Upper lobe of right lung (tissue), 1 donor: ENCODE data around the gene GALR2. TPM values are rescaled to one million over a fixed set of nuclear protein-coding genes. Genes with fewer than 3 reads are reported as not detected.
"Not testable (repeated sequence)": the region's sequence is repeated elsewhere in the genome, so short reads cannot be mapped to it uniquely, and the experiment has no call there.

ENCODE experiments used
- ATAC-seq: fragments of 200-7000 bp; cut with Tn5 transposase; one replicate; pipeline ENCODE4 v1.9.1; 2020; ENCODE audit warnings: mild to moderate bottlenecking, moderate library complexity
- DNase-seq: peaks from one replicate; pipeline ENCODE4 v3.0.0-alpha.2; 2020
- H3K27ac ChIP-seq: fragments of 200-600 bp; one replicate; pipeline ENCODE4 v1.8.0; 2022
- H3K27me3 ChIP-seq: fragments of 200-600 bp; one replicate; pipeline ENCODE4 v1.8.0; 2022; ENCODE audit warnings: mild to moderate bottlenecking
- H3K36me3 ChIP-seq: fragments of 200-600 bp; one replicate; pipeline ENCODE4 v1.8.0; 2022
- H3K4me1 ChIP-seq: fragments of 200-600 bp; one replicate; pipeline ENCODE4 v1.8.0; 2022
- H3K4me3 ChIP-seq: fragments of 200-600 bp; one replicate; pipeline ENCODE4 v1.8.0; 2022; ENCODE audit warnings: mild to moderate bottlenecking
- H3K9me3 ChIP-seq: fragments of 200-600 bp; one replicate; pipeline ENCODE4 v1.8.0; 2022
- CTCF ChIP-seq: fragments of 200-600 bp; IDR thresholded peaks from one replicate; pipeline ENCODE4 v1.8.0; 2022; ENCODE audit warnings: antibody characterized with exemption
- intact Hi-C: fragments of 100-400 bp; cut with DNase I; formaldehyde crosslinking; loops from one replicate; pipeline ENCODE4 v1.11.0; 2022
- total RNA-seq: library from RNA; stranded (reverse); fragmentation: NEBNext Ultra II Directional; extraction: Animal tissue kit (Norgen Biotek cat#: 25700); gene quantifications from one replicate; pipeline ENCODE4 v1.2.1, GENCODE V29; 2021
- donor health status: DM: no; HTN: yes; CAD: no; lungs with severe emphysema.

The GALR2 gene
- total RNA-seq, 1 donor from 2014 or later = not detected

- DNase-seq = peak; percentile 35
- Histone ChIP-seq H3K9me3 (no peaks in the 10 kb centered on the region), H3K36me3 (no peaks in the 10 kb centered on the region), H3K27me3 (peaks cover 58% of the 10 kb centered on the region), H3K4me1 (peaks cover 31% of the 10 kb centered on the region), H3K4me3 (no peak overlapping the region), H3K27ac (no peak overlapping the region)
- TF ChIP-seq CTCF = no peak
- ATAC-seq = peak; percentile 15
- intact Hi-C loops = no loop called here
Measured at GRCh38 chr17:76077584-76078110, 3.1 kb downstream of the GALR2 start.

DNA sequence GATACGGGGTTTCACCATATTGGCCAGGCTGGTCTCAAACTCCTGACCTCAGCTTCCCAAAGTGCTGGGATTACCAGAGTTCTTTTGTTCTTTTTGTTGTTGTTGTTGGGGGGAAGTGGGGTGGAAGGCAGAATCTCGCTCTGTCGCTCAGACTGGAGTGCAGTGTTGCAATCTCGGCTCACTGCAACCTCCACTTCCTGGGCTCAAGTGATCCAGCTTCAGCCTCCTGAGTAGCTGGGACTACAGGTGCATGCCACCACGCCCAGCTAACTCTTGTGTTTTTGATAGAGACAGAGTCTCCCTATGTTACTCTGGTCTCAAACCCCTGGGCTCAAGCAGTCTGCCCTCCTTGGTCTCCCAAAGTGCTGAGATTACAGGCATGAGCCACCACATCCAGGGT, 3.8 kb downstream of the GALR2 start:
- H3K4me1 ChIP-seq = peaks cover 31% of the 10 kb centered on the region
- H3K27ac ChIP-seq, H3K9me3 ChIP-seq, intact Hi-C loops, H3K36me3 ChIP-seq, H3K4me3 ChIP-seq, ATAC-seq: not testable (repeated sequence)
- peaks cover 58% of the 10 kb centered on the region for H3K27me3 ChIP-seq
- peak; percentile 40 for DNase-seq

DNA sequence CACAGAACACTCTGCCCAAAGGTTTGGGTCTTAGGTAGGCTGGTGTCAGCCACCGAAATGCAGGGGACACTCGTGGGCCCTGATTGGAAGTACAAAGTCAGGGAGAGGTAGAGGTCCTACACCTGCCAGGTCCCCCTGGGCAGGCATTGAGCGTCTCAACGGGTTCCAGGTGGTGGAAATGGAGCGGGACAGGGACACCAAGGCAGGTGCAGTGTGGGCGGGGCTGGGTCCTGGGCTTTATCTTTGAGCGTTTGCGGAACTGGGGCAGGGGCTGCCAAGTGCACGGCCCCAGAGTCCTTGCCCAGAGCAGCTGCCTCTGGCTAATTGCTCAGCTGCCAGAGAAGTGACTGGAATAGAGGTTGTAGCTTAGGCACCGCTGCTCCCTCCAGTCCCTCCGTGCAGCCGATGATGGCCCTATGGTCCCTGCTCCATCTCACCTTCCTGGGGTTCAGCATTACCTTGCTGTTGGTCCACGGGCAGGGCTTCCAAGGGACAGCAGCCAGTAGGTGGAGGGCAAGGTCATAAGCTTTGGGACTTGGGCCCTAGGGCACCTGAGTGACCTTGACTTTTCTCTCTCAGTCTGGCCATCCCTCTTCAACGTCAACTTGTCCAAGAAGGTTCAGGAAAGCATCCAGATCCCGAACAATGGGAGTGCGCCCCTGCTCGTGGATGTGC, 4.4 kb downstream of the GALR2 start, which contains the start of gene ZACN:
Gene ZACN (plus strand): TSS at position 323 of the 675 bp plus-strand sequence. CDS start 83 bp downstream, at position 406.
- intact Hi-C loops = no loop called here
- Histone ChIP-seq H3K36me3 (peaks cover 12% of the 10 kb centered on the region), H3K4me1 (peaks cover 31% of the 10 kb centered on the region), H3K27me3 (peaks cover 51% of the 10 kb centered on the region), H3K9me3 (no peaks in the 10 kb centered on the region), H3K27ac (no peak within 1 kb of the TSS), H3K4me3 (no peak within 1 kb of the TSS)
- TF ChIP-seq CTCF = no peak
- no peak for ATAC-seq
- DNase-seq = peak; percentile 53

DNA sequence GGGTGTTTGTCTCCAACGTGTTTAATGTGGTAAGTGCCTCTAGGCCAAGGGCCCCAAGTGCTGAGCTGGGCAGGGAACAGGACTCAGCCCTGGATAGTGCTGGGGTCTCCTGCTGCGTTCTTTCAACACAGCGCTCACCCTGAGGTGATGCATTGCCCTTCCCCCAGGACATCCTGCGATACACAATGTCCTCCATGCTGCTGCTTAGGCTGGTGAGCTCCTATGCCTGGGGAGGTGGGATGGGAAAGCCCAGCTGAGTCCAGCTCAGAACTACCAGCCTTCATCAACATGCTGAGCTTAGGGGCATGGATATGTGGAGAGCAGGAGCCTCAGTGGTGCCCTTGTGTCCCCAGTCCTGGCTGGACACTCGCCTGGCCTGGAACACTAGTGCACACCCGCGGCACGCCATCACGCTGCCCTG, 5.0 kb downstream of the GALR2 start:
- intact Hi-C loops = no loop called here
- peaks cover 46% of the 10 kb centered on the region for H3K27me3 ChIP-seq
- peaks cover 17% of the 10 kb centered on the region for H3K36me3 ChIP-seq
- H3K4me1 ChIP-seq = peaks cover 27% of the 10 kb centered on the region
- H3K9me3 ChIP-seq = no peaks in the 10 kb centered on the region
- DNase-seq (peak; percentile 40), ATAC-seq (no peak)
- H3K4me3 ChIP-seq = no peak overlapping the region
- H3K27ac ChIP-seq = no peak overlapping the region
- no peak for TF ChIP-seq CTCF

DNA sequence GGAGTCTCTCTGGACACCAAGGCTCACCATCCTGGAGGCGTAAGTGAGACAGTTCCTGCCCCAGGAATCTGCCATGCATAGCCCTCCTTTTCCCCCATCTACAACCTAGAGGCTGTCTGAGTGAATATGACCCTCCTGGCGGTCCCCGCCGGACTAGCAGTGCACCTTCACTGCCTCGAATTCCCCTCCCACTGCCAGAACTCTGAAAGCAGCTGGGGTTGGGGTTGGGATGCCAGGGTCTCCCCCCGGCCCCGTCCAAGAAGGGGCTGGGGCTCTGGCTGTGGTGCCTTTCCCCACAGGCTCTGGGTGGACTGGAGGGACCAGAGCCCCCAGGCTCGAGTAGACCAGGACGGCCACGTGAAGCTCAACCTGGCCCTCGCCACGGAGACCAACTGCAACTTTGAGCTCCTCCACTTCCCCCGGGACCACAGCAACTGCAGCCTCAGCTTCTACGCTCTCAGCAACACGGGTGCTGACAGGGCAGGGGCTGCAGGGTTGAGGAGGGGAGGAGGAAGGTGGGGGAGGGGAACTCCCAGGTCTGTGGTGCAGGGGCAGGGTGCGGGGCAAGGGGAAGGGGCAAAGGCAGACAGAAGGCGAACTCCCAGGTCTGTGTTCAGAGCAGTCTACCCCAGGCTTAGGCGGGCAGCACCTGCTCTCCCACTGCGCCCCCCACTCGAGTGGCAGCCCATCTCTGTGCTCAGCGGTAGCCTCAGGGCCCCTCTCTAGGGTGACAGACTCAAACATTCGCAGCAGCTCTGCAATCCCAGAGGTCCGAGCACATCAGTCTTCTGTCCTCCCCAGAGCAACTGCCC, 5.6 kb downstream of the GALR2 start:
- DNase-seq (peak; percentile 57), ATAC-seq (no peak)
- H3K4me3 ChIP-seq = no peak overlapping the region
- peaks cover 40% of the 10 kb centered on the region for H3K27me3 ChIP-seq
- H3K4me1 ChIP-seq = peaks cover 21% of the 10 kb centered on the region
- intact Hi-C loops = no loop called here
- H3K27ac ChIP-seq = no peak overlapping the region
- H3K36me3 ChIP-seq = peaks cover 23% of the 10 kb centered on the region
- H3K9me3 ChIP-seq = no peaks in the 10 kb centered on the region
- TF ChIP-seq CTCF = no peak

DNA sequence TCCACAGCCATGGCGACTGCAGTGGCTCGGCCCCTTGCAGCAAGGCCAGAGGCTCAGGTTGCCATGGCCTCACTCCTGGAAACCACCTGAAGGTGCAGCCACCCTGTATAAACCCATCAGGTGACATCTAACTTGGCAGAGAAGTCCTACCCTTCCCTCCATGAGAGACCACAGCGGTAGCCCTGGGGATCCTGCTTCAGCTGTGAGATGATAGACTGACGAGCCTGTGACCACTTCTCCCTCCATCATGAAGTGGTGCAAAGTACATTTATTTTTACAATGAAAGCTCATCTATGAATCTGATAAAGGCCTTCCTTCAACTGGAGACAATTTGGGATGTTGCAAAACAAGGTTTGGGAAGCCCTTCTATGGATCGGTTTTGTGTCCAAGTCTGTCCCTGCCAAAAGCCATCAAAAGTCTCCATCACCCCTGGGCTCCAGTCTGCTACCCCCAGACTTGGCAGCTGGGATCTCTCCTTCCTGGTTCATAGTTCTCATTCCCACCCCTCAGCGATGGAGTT, 6.2 kb downstream of the GALR2 start:
- Histone ChIP-seq H3K9me3 (no peaks in the 10 kb centered on the region), H3K27ac (no peak overlapping the region), H3K4me1 (peaks cover 14% of the 10 kb centered on the region), H3K27me3 (peaks cover 33% of the 10 kb centered on the region), H3K36me3 (peaks cover 30% of the 10 kb centered on the region), H3K4me3 (no peak overlapping the region)
- intact Hi-C loops = no loop called here
- ATAC-seq (no peak), DNase-seq (no peak)
- no peak for TF ChIP-seq CTCF
